Trophoblast cell (in vitro differentiated cells and primary cell): Measurements from ENCODE around the gene ACVR2A.

ENCODE experiments used
- DNase-seq, 2 donors: peaks; one replicate each; pipeline ENCODE4 v3.0.0-alpha.2; 2016
- H2AFZ ChIP-seq: 2 replicates; pipeline ENCODE4 v1.6.1; 2013; ENCODE audit warnings: low read length, moderate library complexity, mild to moderate bottlenecking; ENCODE audit not compliant: insufficient read depth, poor library complexity
- H2AK5ac ChIP-seq: 2 replicates; pipeline ENCODE4 v1.6.1; 2013; ENCODE audit warnings: mild to moderate bottlenecking, low read length
- H2BK120ac ChIP-seq: 2 replicates; pipeline ENCODE4 v1.6.1; 2013; ENCODE audit warnings: low read length, mild to moderate bottlenecking, moderate library complexity; ENCODE audit not compliant: insufficient read depth, poor library complexity
- H2BK12ac ChIP-seq: 2 replicates; pipeline ENCODE4 v1.6.1; 2013; ENCODE audit warnings: mild to moderate bottlenecking, low read length, moderate library complexity
- H2BK5ac ChIP-seq: 2 replicates; pipeline ENCODE4 v1.6.1; 2013; ENCODE audit warnings: low read length, low read depth, moderate library complexity, mild to moderate bottlenecking; ENCODE audit not compliant: poor library complexity
- H3K14ac ChIP-seq: 2 replicates; pipeline ENCODE4 v1.6.1; 2013; ENCODE audit warnings: mild to moderate bottlenecking, low read length
- H3K18ac ChIP-seq: 2 replicates; pipeline ENCODE4 v1.6.1; 2013; ENCODE audit warnings: mild to moderate bottlenecking, low read length
- H3K23ac ChIP-seq: 2 replicates; pipeline ENCODE4 v1.6.1; 2013; ENCODE audit warnings: low read length
- H3K27ac ChIP-seq: 2 replicates; pipeline ENCODE4 v1.5.1; 2013; ENCODE audit warnings: low read depth, mild to moderate bottlenecking, inconsistent platforms, low read length, moderate library complexity
- H3K27me3 ChIP-seq: 2 replicates; pipeline ENCODE4 v1.6.1; 2013; ENCODE audit warnings: inconsistent platforms, mild to moderate bottlenecking, low read length, moderate library complexity; ENCODE audit not compliant: insufficient read depth
- H3K36me3 ChIP-seq, 2 experiments: 1 replicate in 1 of 2; 2 replicates in 1 of 2; pipeline ENCODE4 v1.6.1; 2013; ENCODE audit warnings: low read length in 2 of 2, mild to moderate bottlenecking in 2 of 2, moderate library complexity in 1 of 2; ENCODE audit not compliant: insufficient read depth in 2 of 2, control insufficient read depth in 1 of 2
- H3K4ac ChIP-seq: 2 replicates; pipeline ENCODE4 v1.6.1; 2013; ENCODE audit warnings: low read depth, mild to moderate bottlenecking, low read length, moderate library complexity
- H3K4me1 ChIP-seq, 2 experiments: 1 replicate in 1 of 2; 2 replicates in 1 of 2; pipeline ENCODE4 v1.6.1; 2013; ENCODE audit warnings: low read length in 2 of 2, mild to moderate bottlenecking in 2 of 2, moderate library complexity in 1 of 2; ENCODE audit not compliant: insufficient read depth in 2 of 2, control insufficient read depth in 1 of 2
- H3K4me2 ChIP-seq: 2 replicates; pipeline ENCODE4 v1.6.1; 2013; ENCODE audit warnings: inconsistent platforms, mild to moderate bottlenecking, low read length, moderate library complexity
- H3K4me3 ChIP-seq: 2 replicates; pipeline ENCODE4 v1.5.1; 2013; ENCODE audit warnings: mild to moderate bottlenecking, low read depth, low read length, inconsistent platforms
- H3K79me1 ChIP-seq: one replicate; pipeline ENCODE4 v1.6.1; 2013; ENCODE audit warnings: low read length
- H3K79me2 ChIP-seq: 2 replicates; pipeline ENCODE4 v1.6.1; 2013; ENCODE audit warnings: low read length, mild to moderate bottlenecking; ENCODE audit not compliant: control insufficient read depth, insufficient read depth, poor library complexity
- H3K9ac ChIP-seq: 2 replicates; pipeline ENCODE4 v1.6.1; 2013; ENCODE audit warnings: mild to moderate bottlenecking, low read length
- H3K9me3 ChIP-seq: 2 replicates; pipeline ENCODE4 v1.6.1; 2013; ENCODE audit warnings: low read depth, mild to moderate bottlenecking, control low read depth, inconsistent platforms, low read length; ENCODE audit not compliant: insufficient read depth
- H4K12ac ChIP-seq: 2 replicates; pipeline ENCODE4 v1.6.1; 2013; ENCODE audit warnings: low read depth, mild to moderate bottlenecking, low read length, moderate library complexity
- H4K8ac ChIP-seq: 2 replicates; pipeline ENCODE4 v1.6.1; 2013; ENCODE audit warnings: low read depth, mild to moderate bottlenecking, low read length, moderate library complexity
- H4K91ac ChIP-seq: one replicate; pipeline ENCODE4 v1.6.1; 2013; ENCODE audit warnings: low read depth, mild to moderate bottlenecking, low read length, moderate library complexity
- WGBS: extraction: QIAGEN DNeasy Blood & Tissue Kit; methylation state at CpG from one replicate; pipeline ENCODE4 v1.1.7; 2013; ENCODE audit warnings: missing lambda C conversion rate; ENCODE audit not compliant: insufficient read length, insufficient coverage; ENCODE audit errors: extremely low coverage; 5-methylcytosine and 5-hydroxymethylcytosine counted together

Gene ACVR2A

GRCh38 chr2:147939313-147939712 lies 94.5 kb downstream of the ACVR2A start:
- no peaks in the 10 kb centered on the region for H3K79me2 ChIP-seq
- H3K23ac ChIP-seq, result no peak overlapping the region
- DNase-seq, result no peak
- no peak overlapping the region for H2AFZ ChIP-seq
- no peaks in the 10 kb centered on the region for H3K4me1 ChIP-seq
- no peak overlapping the region for H3K4ac ChIP-seq
- H4K8ac ChIP-seq, result no peak overlapping the region
- no peak overlapping the region for H3K14ac ChIP-seq
- no peak overlapping the region for H3K4me2 ChIP-seq
- H3K27ac ChIP-seq, result no peak overlapping the region
- no peak overlapping the region for H2BK12ac ChIP-seq
- no peak overlapping the region for H2BK5ac ChIP-seq
- H3K36me3 ChIP-seq, result peaks cover 3% of the 10 kb centered on the region in 2 experiments
- no CpG with 5 or more reads among the region's 1 CpG for WGBS
- no peak overlapping the region for H4K91ac ChIP-seq
- no peaks in the 10 kb centered on the region for H3K27me3 ChIP-seq
- H2AK5ac ChIP-seq, result no peak overlapping the region
- H2BK120ac ChIP-seq, result no peak overlapping the region
- no peak overlapping the region for H4K12ac ChIP-seq
- H3K79me1 ChIP-seq, result no peaks in the 10 kb centered on the region
- H3K9me3 ChIP-seq, result no peaks in the 10 kb centered on the region
- H3K4me3 ChIP-seq, result no peak overlapping the region
- no peak overlapping the region for H3K18ac ChIP-seq
- H3K9ac ChIP-seq, result no peak overlapping the region

GRCh38 chr2:147945660-147946059 lies 100.8 kb downstream of the ACVR2A start:
- H3K27me3 ChIP-seq, result no peaks in the 10 kb centered on the region
- H4K8ac ChIP-seq, result no peak overlapping the region
- H3K4me3 ChIP-seq, result no peak overlapping the region
- no peak overlapping the region for H2BK120ac ChIP-seq
- no peak overlapping the region for H2AK5ac ChIP-seq
- H3K4me2 ChIP-seq, result no peak overlapping the region
- H3K14ac ChIP-seq, result no peak overlapping the region
- H2BK5ac ChIP-seq, result no peak overlapping the region
- H3K36me3 ChIP-seq, result peaks cover 0 to 2% of the 10 kb centered on the region in 2 experiments
- H3K23ac ChIP-seq, result no peak overlapping the region
- no peaks in the 10 kb centered on the region for H3K79me2 ChIP-seq
- no peaks in the 10 kb centered on the region for H3K9me3 ChIP-seq
- H3K27ac ChIP-seq, result no peak overlapping the region
- no CpG with 5 or more reads among the region's 1 CpG for WGBS
- no peaks in the 10 kb centered on the region for H3K4me1 ChIP-seq
- H3K9ac ChIP-seq, result no peak overlapping the region
- H3K4ac ChIP-seq, result no peak overlapping the region
- H3K18ac ChIP-seq, result no peak overlapping the region
- no peak overlapping the region for H4K12ac ChIP-seq
- no peak overlapping the region for H2AFZ ChIP-seq
- H4K91ac ChIP-seq, result no peak overlapping the region
- DNase-seq, result no peak
- H3K79me1 ChIP-seq, result no peaks in the 10 kb centered on the region
- H2BK12ac ChIP-seq, result no peak overlapping the region

- H3K18ac ChIP-seq, result no peak overlapping the region
- H3K14ac ChIP-seq, result no peak overlapping the region
- H3K4me1 ChIP-seq, result no peaks in the 10 kb centered on the region
- no peak overlapping the region for H4K91ac ChIP-seq
- DNase-seq, result no peak
- no peak overlapping the region for H2AFZ ChIP-seq
- no peak overlapping the region for H4K8ac ChIP-seq
- H3K9me3 ChIP-seq, result no peaks in the 10 kb centered on the region
- H2AK5ac ChIP-seq, result no peak overlapping the region
- H3K4me2 ChIP-seq, result no peak overlapping the region
- no peaks in the 10 kb centered on the region for H3K27me3 ChIP-seq
- H2BK5ac ChIP-seq, result no peak overlapping the region
- H3K4ac ChIP-seq, result no peak overlapping the region
- no peak overlapping the region for H3K27ac ChIP-seq
- H3K79me2 ChIP-seq, result no peaks in the 10 kb centered on the region
- no peak overlapping the region for H2BK120ac ChIP-seq
- no peak overlapping the region for H4K12ac ChIP-seq
- no peaks in the 10 kb centered on the region for H3K36me3 ChIP-seq
- no peaks in the 10 kb centered on the region for H3K79me1 ChIP-seq
- no peak overlapping the region for H3K4me3 ChIP-seq
- H3K23ac ChIP-seq, result no peak overlapping the region
- no peak overlapping the region for H2BK12ac ChIP-seq
- H3K9ac ChIP-seq, result no peak overlapping the region
Observed at GRCh38 chr2:147952118-147952517, 107.3 kb downstream of the ACVR2A start.

- no peak overlapping the region for H2AFZ ChIP-seq
- H3K9me3 ChIP-seq, result no peaks in the 10 kb centered on the region
- no peaks in the 10 kb centered on the region for H3K27me3 ChIP-seq
- no peaks in the 10 kb centered on the region for H3K4me1 ChIP-seq
- no peak overlapping the region for H3K4me3 ChIP-seq
- H3K36me3 ChIP-seq, result no peaks in the 10 kb centered on the region
- no peak overlapping the region for H2BK5ac ChIP-seq
- H3K79me1 ChIP-seq, result no peaks in the 10 kb centered on the region
- no peak overlapping the region for H4K12ac ChIP-seq
- no peak overlapping the region for H3K23ac ChIP-seq
- H3K79me2 ChIP-seq, result no peaks in the 10 kb centered on the region
- no peak overlapping the region for H4K8ac ChIP-seq
- no peak overlapping the region for H3K4me2 ChIP-seq
- no peak overlapping the region for H4K91ac ChIP-seq
- no peak overlapping the region for H3K18ac ChIP-seq
- WGBS, result no CpG with 5 or more reads among the region's 2 CpGs
- no peak overlapping the region for H3K27ac ChIP-seq
- H2BK12ac ChIP-seq, result no peak overlapping the region
- no peak overlapping the region for H3K9ac ChIP-seq
- DNase-seq, result no peak
- no peak overlapping the region for H2AK5ac ChIP-seq
- H3K4ac ChIP-seq, result no peak overlapping the region
- no peak overlapping the region for H3K14ac ChIP-seq
- no peak overlapping the region for H2BK120ac ChIP-seq
Observed at GRCh38 chr2:147968571-147968970, 123.7 kb downstream of the ACVR2A start.
